Lung (tissue), 16 donors: ENCODE measurements around the gene KLRB1. TPM values are rescaled to one million over a fixed set of nuclear protein-coding genes. Genes with fewer than 3 reads are reported as not detected.

Experiments
- ATAC-seq: fragments of 200-7000 bp; cut with Tn5 transposase; one replicate; pipeline ENCODE4 v1.9.1; 2020; ENCODE audit warnings: moderate number of reproducible peaks; ENCODE audit not compliant: insufficient read depth, low FRiP score
- DNase-seq, 3 donors: peaks; one replicate each; pipeline ENCODE4 v3.0.0-alpha.2; 2013 to 2017
- H3K27ac ChIP-seq, 2 donors: one replicate each; pipeline ENCODE4 v1.5.1; 2013; ENCODE audit warnings: mild to moderate bottlenecking in 2 of 2, moderate library complexity in 2 of 2, control low read depth in 1 of 2, inconsistent platforms in 1 of 2, low read depth in 1 of 2, low read length in 1 of 2
- H3K27me3 ChIP-seq, 3 donors: one replicate each; pipeline ENCODE4 v1.5.1; 2013; ENCODE audit warnings: low read length in 2 of 3; ENCODE audit not compliant: control insufficient read depth in 3 of 3, insufficient read depth in 3 of 3
- H3K36me3 ChIP-seq, 4 donors: one replicate each; pipeline ENCODE4 v1.5.1; 2013; ENCODE audit warnings: low read length in 4 of 4, mild to moderate bottlenecking in 1 of 4, moderate library complexity in 1 of 4; ENCODE audit not compliant: control insufficient read depth in 4 of 4, insufficient read depth in 4 of 4
- H3K4me1 ChIP-seq, 5 donors: one replicate each; pipeline ENCODE4 v1.5.1; 2013; ENCODE audit warnings: low read length in 5 of 5, mild to moderate bottlenecking in 2 of 5, moderate library complexity in 1 of 5; ENCODE audit not compliant: control insufficient read depth in 5 of 5, insufficient read depth in 5 of 5
- H3K4me3 ChIP-seq: one replicate; pipeline ENCODE4 v1.5.1; 2013; ENCODE audit warnings: mild to moderate bottlenecking, control low read depth, moderate library complexity
- H3K9ac ChIP-seq, 2 donors: one replicate each; pipeline ENCODE4 v1.5.1; 2013; ENCODE audit warnings: low read length in 2 of 2, control low read depth in 1 of 2; ENCODE audit not compliant: insufficient read depth in 1 of 2
- H3K9me3 ChIP-seq, 4 donors: one replicate each; pipeline ENCODE4 v1.5.1; 2013; ENCODE audit warnings: low read length in 3 of 4, mild to moderate bottlenecking in 1 of 4, moderate library complexity in 1 of 4; ENCODE audit not compliant: control insufficient read depth in 4 of 4, insufficient read depth in 3 of 4
- CTCF ChIP-seq: IDR thresholded peaks from 2 replicates; pipeline ENCODE4 v1.5.1; 2012; ENCODE audit warnings: mild to moderate bottlenecking; ENCODE audit errors: control extremely low read depth, extremely low read depth
- WGBS, 2 donors: extraction: QIAGEN DNeasy Blood & Tissue Kit; methylation state at CpG; one replicate each; pipeline ENCODE4 v1.1.7; 2013; 5-methylcytosine and 5-hydroxymethylcytosine counted together
- long read RNA-seq, 5 donors: transcript quantifications; one replicate each; lab custom pipeline, GENCODE V29; 2026
- polyA plus RNA-seq, 2 donors: library from polyadenylated mRNA; stranded (reverse); fragments of 200-250 nt; gene quantifications; one replicate each; pipeline ENCODE4 v1.2.1, GENCODE V29; 2013
- total RNA-seq, 2 donors: library from RNA; depleted of rRNA in 1 of 2; stranded (reverse); fragments of >200 nt in 1 of 2; gene quantifications; one replicate each; pipeline ENCODE4 v1.2.1, GENCODE V29; 2014 to 2021
- donor health status: control.
- donor health status: control.
- donor health status: Bipolar disorder and iron deficiency.
- donor health status: healthy.
- donor health status: DM: yes; HTN: yes; CAD: no.

The KLRB1 gene
- total RNA-seq (1 to 10 TPM; 1.4 to 3.5 TPM), polyA plus RNA-seq (1 to 10 TPM; 1.9 to 2.7 TPM)
- long read RNA-seq, donor 1, partial matches to known transcripts = 0 of 1 reads
- long read RNA-seq, donor 1, other reads (novel, unspliced or antisense) = 0 of 1 reads
- long read RNA-seq, donor 2, partial matches to known transcripts = 0 of 3 reads
- long read RNA-seq, donor 2, other reads (novel, unspliced or antisense) = 0 of 3 reads
- long read RNA-seq, donor 3, partial matches to known transcripts = 0 of 3 reads
- long read RNA-seq, donor 3, other reads (novel, unspliced or antisense) = 0 of 3 reads
- long read RNA-seq, donor 4 = 0 reads
- long read RNA-seq, donor 5, partial matches to known transcripts = 0 of 1 reads
- long read RNA-seq, donor 5, other reads (novel, unspliced or antisense) = 0 of 1 reads

DNA sequence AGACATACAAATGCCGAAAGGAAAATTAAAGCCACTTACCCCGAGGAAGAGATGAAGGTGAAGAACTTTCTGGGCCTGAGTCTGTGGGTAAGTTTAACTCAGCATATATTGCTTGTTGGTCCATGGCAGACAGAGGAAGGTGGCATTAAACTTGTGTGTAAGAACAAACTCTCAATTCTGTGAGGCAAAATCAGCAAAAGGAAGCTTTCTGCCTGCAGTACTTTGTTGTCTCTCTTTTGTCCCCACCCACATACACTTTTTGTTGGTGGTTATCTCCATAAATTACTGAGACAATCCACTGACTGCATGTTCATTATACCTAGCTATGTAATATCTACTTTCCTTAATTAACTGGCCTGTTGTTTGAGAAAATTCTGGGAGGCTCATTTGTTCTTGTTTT, at the start of gene KLRB1:
Gene KLRB1, minus strand, starts transcription at position 201 of the 400 bp plus-strand sequence. Its CDS starts 77 bp downstream, at position 124.
- peaks cover 0 to 4% (median 0%) of the 10 kb centered on the region in 4 donors for H3K9me3 ChIP-seq
- H3K36me3 ChIP-seq = no peaks in the 10 kb centered on the region
- no peak for ATAC-seq
- no peak within 1 kb of the TSS for H3K27ac ChIP-seq
- no peak for TF ChIP-seq CTCF
- no peaks in the 10 kb centered on the region for H3K4me1 ChIP-seq
- no peak for DNase-seq
- no peak within 1 kb of the TSS for H3K9ac ChIP-seq
- H3K4me3 ChIP-seq = no peak within 1 kb of the TSS
- no peaks in the 10 kb centered on the region for H3K27me3 ChIP-seq
- 85 to 87% methylated on average over 2 of the region's 2 CpGs for WGBS, 2 donors

- WGBS, 2 donors = 19 to 55% methylated on average over 3 of the region's 3 CpGs
Observed at GRCh38 chr12:9651265-9651729, 43.6 kb upstream of the KLRB1 start.

DNA sequence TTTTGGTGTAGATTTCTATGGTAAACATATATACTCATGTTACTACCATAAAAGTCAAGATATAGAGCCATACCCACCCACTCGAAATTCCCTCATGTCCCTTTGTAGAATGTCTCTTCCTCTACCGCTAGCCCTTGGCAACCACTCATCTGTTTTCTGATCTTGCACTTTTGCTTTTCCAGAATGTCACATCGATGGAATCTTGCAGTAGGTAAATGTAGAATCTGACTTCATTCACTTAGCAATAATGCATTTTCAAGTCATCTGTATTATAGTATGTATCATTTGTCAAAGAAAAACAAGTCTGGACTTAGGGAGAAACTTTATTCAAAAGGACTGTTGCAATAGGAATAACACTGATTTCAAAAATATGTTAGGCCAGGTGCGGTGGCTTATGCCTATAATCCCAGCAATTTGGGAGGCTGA, 42.4 kb upstream of the KLRB1 start:
- peak overlapping the region in 1 of 2 donors; percentile 92 for H3K9ac ChIP-seq
- 9 to 20% methylated on average over 4 of the region's 4 CpGs for WGBS, 2 donors
- no peak for TF ChIP-seq CTCF
- ATAC-seq (no peak), DNase-seq (peak in 2 of 3 donors; percentile 25 to 35)
- H3K36me3 ChIP-seq = peaks cover 0 to 9% (median 8%) of the 10 kb centered on the region in 4 donors
- H3K4me3 ChIP-seq = no peak overlapping the region
- no peaks in the 10 kb centered on the region for H3K27me3 ChIP-seq
- H3K9me3 ChIP-seq = no peaks in the 10 kb centered on the region
- peak overlapping the region; percentile 62 to 68 for H3K27ac ChIP-seq
- peaks cover 0 to 31% (median 7%) of the 10 kb centered on the region in 5 donors for H3K4me1 ChIP-seq

More at GRCh38 chr12:9651265-9651729, 43.6 kb upstream of the KLRB1 start:
- Histone ChIP-seq H3K4me3 (no peak overlapping the region), H3K9ac (no peak overlapping the region), H3K36me3 (peaks cover 0 to 18% (median 13%) of the 10 kb centered on the region in 4 donors), H3K27me3 (no peaks in the 10 kb centered on the region), H3K4me1 (peaks cover 0 to 31% (median 7%) of the 10 kb centered on the region in 5 donors), H3K9me3 (no peaks in the 10 kb centered on the region), H3K27ac (peak overlapping the region; percentile 27 to 68)
- peak in 2 of 3 donors; percentile 5 to 15 for DNase-seq
- no peak for TF ChIP-seq CTCF
- no peak for ATAC-seq
